DOHH2 (cell line): ENCODE data around the gene MBD3L5.

Source experiments
- H3F3A ChIP-seq: fragments of 200-600 bp; sonication (generic), shearing (Covaris generic); 2 replicates; pipeline ENCODE4 v1.6.0; 2016; ENCODE audit warnings: antibody characterized with exemption, mild to moderate bottlenecking; ENCODE audit not compliant: control insufficient read depth, insufficient read depth
- H3K27ac ChIP-seq: fragments of 200-600 bp; sonication (generic); 2 replicates; pipeline ENCODE4 v1.5.1; 2014; ENCODE audit warnings: low read depth, mild to moderate bottlenecking, low read length, moderate library complexity
- H3K27me3 ChIP-seq: fragments of 200-600 bp; sonication (generic); 2 replicates; pipeline ENCODE4 v1.6.1; 2014; ENCODE audit warnings: mild to moderate bottlenecking, low read length, mixed read lengths; ENCODE audit not compliant: control insufficient read depth
- H3K36me3 ChIP-seq: fragments of 200-600 bp; sonication (generic); 2 replicates; pipeline ENCODE4 v1.6.1; 2014; ENCODE audit warnings: mild to moderate bottlenecking, low read length, moderate library complexity, mixed read lengths; ENCODE audit not compliant: control insufficient read depth
- H3K4me1 ChIP-seq: fragments of 200-600 bp; sonication (generic); 2 replicates; pipeline ENCODE4 v1.6.1; 2014; ENCODE audit warnings: mild to moderate bottlenecking, low read length, mixed read lengths; ENCODE audit not compliant: control insufficient read depth
- H3K4me2 ChIP-seq: fragments of 200-600 bp; sonication (generic); 2 replicates; pipeline ENCODE4 v1.6.0; 2014; ENCODE audit warnings: mild to moderate bottlenecking, low read length, moderate library complexity
- H3K4me3 ChIP-seq: fragments of 200-600 bp; sonication (generic); 2 replicates; pipeline ENCODE4 v1.5.1; 2014; ENCODE audit warnings: mild to moderate bottlenecking, low read length, mixed read lengths
- H3K79me2 ChIP-seq: fragments of 200-600 bp; sonication (generic); 2 replicates; pipeline ENCODE4 v1.6.1; 2014; ENCODE audit warnings: mild to moderate bottlenecking, low read length, mixed read lengths; ENCODE audit not compliant: control insufficient read depth
- H3K9me2 ChIP-seq: fragments of 200-600 bp; sonication (generic); replicated peaks from 2 replicates; pipeline ENCODE4 v1.6.1; 2014; ENCODE audit warnings: mild to moderate bottlenecking, low read length, mixed read lengths; ENCODE audit not compliant: control insufficient read depth
- H3K9me3 ChIP-seq: fragments of 200-600 bp; sonication (generic); 2 replicates; pipeline ENCODE4 v1.6.1; 2014; ENCODE audit warnings: antibody characterized with exemption, low read length, mixed read lengths; ENCODE audit not compliant: control insufficient read depth, insufficient read depth
- H4K20me1 ChIP-seq: fragments of 200-600 bp; sonication (generic); 2 replicates; pipeline ENCODE4 v1.6.0; 2014; ENCODE audit warnings: low read depth, mild to moderate bottlenecking, antibody characterized with exemption, low read length, moderate library complexity; ENCODE audit not compliant: control insufficient read depth, insufficient read depth
- CTCF ChIP-seq: fragments of 200-600 bp; sonication (generic); IDR thresholded peaks from one replicate; pipeline ENCODE4 v1.5.1; 2014; ENCODE audit warnings: antibody characterized with exemption, mild to moderate bottlenecking, low read depth, low read length; ENCODE audit not compliant: poor library complexity, severe bottlenecking
- EZH2phosphoT487 ChIP-seq: fragments of 200-600 bp; sonication (generic); IDR thresholded peaks from 2 replicates; pipeline ENCODE4 v1.6.1; 2017; ENCODE audit warnings: borderline replicate concordance, mild to moderate bottlenecking, antibody characterized with exemption, low read length, moderate library complexity, mixed read lengths

The MBD3L5 gene

GRCh38 chr19:7074705-7075282 lies 44.4 kb downstream of the MBD3L5 start:
- H3F3A ChIP-seq, result no peaks in the 10 kb centered on the region
- no peak overlapping the region for H3K4me2 ChIP-seq
- peaks cover 92% of the 10 kb centered on the region for H3K36me3 ChIP-seq
- no peaks in the 10 kb centered on the region for H4K20me1 ChIP-seq
- peaks cover 9% of the 10 kb centered on the region for H3K4me1 ChIP-seq
- no peak overlapping the region for H3K27ac ChIP-seq
- TF ChIP-seq EZH2phosphoT487 (no peak), CTCF (no peak)
- H3K79me2 ChIP-seq, result peaks cover 20% of the 10 kb centered on the region
- no peaks in the 10 kb centered on the region for H3K9me2 ChIP-seq
- no peak overlapping the region for H3K4me3 ChIP-seq
- H3K9me3 ChIP-seq, result peaks cover 16% of the 10 kb centered on the region
- no peaks in the 10 kb centered on the region for H3K27me3 ChIP-seq

GRCh38 chr19:7076151-7076550 lies 45.8 kb downstream of the MBD3L5 start:
- H3K79me2 ChIP-seq, result peaks cover 6% of the 10 kb centered on the region
- no peak overlapping the region for H3K4me2 ChIP-seq
- H3K4me1 ChIP-seq, result no peaks in the 10 kb centered on the region
- peaks cover 92% of the 10 kb centered on the region for H3K36me3 ChIP-seq
- H4K20me1 ChIP-seq, result no peaks in the 10 kb centered on the region
- H3K4me3 ChIP-seq, result no peak overlapping the region
- no peaks in the 10 kb centered on the region for H3F3A ChIP-seq
- H3K9me2 ChIP-seq, result no peaks in the 10 kb centered on the region
- H3K27me3 ChIP-seq, result no peaks in the 10 kb centered on the region
- TF ChIP-seq CTCF (no peak), EZH2phosphoT487 (no peak)
- no peak overlapping the region for H3K27ac ChIP-seq
- peaks cover 29% of the 10 kb centered on the region for H3K9me3 ChIP-seq

- H3K36me3 ChIP-seq, result peaks cover 98% of the 10 kb centered on the region
- no peak overlapping the region for H3K4me3 ChIP-seq
- no peaks in the 10 kb centered on the region for H4K20me1 ChIP-seq
- H3K9me3 ChIP-seq, result peaks cover 48% of the 10 kb centered on the region
- H3K79me2 ChIP-seq, result no peaks in the 10 kb centered on the region
- no peak for TF ChIP-seq EZH2phosphoT487
- TF ChIP-seq CTCF, result no peak
- no peak overlapping the region for H3K4me2 ChIP-seq
- H3K27ac ChIP-seq, result no peak overlapping the region
- H3K27me3 ChIP-seq, result no peaks in the 10 kb centered on the region
- peaks cover 7% of the 10 kb centered on the region for H3F3A ChIP-seq
- no peaks in the 10 kb centered on the region for H3K4me1 ChIP-seq
- H3K9me2 ChIP-seq, result no peaks in the 10 kb centered on the region
These were observed 47.6 kb downstream of the MBD3L5 start for GRCh38 chr19:7078008-7078407.
